NCI-H69 (cell line): ENCODE measurements around the gene UAP1L1.

ENCODE experiments used
- DNase-seq: peaks from one replicate; lab custom pipeline; 2025; lab: John Stamatoyannopoulos, UW

Gene UAP1L1

GRCh38 chr9:137042751-137043727, 34.3 kb upstream of the UAP1L1 start:
- DNase-seq, result no peak

- DNase-seq, result peak; percentile 38
Measured at GRCh38 chr9:137044037-137044436, 33.3 kb upstream of the UAP1L1 start.

- peak; percentile 91 for DNase-seq
Measured at GRCh38 chr9:137044502-137045177, 32.7 kb upstream of the UAP1L1 start.

DNA sequence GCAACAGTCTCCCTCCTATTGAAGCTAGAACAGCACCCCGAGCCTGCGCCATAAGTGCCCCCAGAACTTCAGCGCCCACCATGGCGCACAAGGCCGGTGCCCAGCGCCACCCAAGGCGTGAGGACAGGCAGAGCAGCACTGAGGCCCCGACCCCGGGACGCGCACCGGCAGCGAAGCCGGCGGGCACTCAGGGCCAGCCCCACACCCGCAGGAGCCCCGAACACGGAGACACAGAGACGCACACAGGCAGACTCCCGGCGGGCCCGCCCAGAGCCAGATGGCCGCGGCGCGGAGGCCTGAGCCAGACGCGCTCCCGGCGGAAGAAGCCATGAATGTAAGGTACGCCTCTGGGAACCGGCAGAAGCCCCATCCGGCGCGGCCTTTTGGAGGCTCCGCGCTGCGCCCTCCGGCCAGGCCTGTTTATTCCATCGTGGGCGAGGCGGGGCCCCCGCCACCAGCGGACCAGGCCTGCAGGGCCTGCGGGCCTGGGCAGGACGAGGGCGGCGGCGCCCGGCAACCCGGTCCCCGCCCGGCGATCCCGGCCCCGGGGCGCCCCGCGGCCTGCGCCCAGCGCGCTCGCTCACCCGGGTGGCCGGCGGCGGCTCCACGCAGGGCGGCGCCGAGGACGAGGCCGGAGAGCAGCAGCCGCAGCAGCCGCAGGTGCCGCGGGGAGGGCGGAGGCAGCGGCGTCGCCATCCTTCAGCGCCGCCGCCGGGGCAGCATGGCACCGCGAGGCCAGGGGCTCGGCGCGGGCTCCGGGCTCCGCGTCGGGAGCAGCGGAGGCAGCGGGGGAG, 31.8 kb upstream of the UAP1L1 start:
- DNase-seq, result peak; percentile 82

DNA sequence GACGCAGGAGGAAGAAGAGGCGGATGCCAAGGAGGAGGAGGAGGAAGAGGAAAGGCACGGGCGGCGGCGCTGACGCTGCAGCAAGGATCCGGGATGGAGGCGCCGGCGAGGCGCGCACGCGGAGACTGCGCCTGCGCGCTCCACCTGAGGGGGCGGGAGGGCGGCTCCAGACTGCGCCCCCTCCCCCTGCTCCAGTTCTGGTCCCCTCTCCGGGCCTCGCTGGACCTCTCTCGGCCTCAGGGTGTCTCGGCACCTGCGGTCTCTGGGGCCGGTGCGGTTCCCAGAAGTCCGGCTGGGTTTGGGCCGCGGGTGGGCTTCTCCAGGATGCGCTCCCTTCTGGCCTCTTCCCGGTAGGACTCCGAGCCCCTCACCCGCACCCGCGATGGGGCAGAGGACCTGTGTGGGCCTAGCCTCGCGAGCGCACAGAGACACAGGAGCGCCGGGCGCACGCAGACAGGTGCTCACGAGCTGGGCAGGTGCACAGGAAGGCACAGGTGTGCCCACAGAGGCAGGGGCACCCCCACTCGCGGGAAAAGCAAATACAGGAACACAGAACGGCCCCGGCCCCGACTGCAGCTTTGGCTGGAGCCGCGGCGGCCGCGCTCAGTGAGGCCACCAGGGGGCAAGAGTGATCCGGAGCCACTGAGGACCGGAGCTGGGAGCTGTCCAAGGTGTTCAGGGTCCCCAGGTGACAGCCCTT, 31.1 kb upstream of the UAP1L1 start, which contains the start of gene NPDC1:
Gene NPDC1, minus strand, starts transcription at position 90 of the 700 bp plus-strand sequence. CDS start 188 bp downstream, outside the sequence.
- DNase-seq, result peak; percentile 90

GRCh38 chr9:137048655-137049543, 28.4 kb upstream of the UAP1L1 start:
- peak; percentile 65 for DNase-seq

DNA sequence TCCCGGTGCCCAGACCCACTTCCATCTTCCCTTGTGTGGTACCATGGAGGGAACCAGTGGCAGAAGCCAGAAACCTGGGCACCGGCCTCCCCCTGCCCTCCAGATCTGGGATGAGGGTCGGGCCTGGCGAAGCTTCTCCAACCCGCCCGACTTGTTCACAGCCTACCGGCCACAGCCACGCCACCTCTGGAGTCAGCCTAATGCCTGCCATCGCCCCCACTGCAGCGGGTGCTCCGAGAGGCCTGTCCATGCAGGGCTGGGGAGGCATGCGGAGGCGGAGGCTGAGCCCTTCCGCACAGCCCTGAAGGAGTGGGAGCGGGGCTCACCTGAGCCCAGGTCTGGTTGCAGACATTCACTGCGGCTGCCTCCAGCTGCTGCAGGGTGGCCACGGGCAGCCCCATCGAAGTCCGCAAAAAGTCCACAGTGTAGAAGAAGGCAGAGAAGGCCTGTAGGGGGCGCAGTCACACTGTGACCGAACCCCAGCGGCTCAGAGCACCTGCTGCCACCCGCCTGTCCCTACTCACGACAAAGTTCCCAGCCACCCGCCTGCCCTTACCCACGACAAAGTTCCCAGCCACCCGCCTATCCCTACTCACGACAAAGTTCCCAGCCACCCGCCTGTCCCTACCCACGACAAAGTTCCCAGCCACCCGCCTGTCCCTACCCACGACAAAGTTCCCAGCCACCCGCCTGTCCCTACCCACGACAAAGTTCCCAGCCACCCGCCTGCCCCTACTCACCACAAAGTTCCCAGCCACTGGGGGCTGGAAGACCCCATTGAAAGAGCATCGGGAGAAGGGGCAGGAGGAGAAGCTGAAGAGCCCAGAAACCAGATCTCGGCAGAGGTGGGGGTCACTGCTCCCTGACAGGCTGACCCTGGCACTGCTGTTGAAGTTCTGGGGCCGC, 27.5 kb upstream of the UAP1L1 start:
- DNase-seq, result peak; percentile 76

- DNase-seq, result no peak
Measured at GRCh38 chr9:137050570-137050969, 26.7 kb upstream of the UAP1L1 start.

GRCh38 chr9:137051145-137051724, 26.1 kb upstream of the UAP1L1 start:
- DNase-seq, result no peak

- no peak for DNase-seq
Measured at GRCh38 chr9:137052293-137052692, 25.0 kb upstream of the UAP1L1 start.

GRCh38 chr9:137052998-137053943, 24.0 kb upstream of the UAP1L1 start:
- peak; percentile 74 for DNase-seq

DNA sequence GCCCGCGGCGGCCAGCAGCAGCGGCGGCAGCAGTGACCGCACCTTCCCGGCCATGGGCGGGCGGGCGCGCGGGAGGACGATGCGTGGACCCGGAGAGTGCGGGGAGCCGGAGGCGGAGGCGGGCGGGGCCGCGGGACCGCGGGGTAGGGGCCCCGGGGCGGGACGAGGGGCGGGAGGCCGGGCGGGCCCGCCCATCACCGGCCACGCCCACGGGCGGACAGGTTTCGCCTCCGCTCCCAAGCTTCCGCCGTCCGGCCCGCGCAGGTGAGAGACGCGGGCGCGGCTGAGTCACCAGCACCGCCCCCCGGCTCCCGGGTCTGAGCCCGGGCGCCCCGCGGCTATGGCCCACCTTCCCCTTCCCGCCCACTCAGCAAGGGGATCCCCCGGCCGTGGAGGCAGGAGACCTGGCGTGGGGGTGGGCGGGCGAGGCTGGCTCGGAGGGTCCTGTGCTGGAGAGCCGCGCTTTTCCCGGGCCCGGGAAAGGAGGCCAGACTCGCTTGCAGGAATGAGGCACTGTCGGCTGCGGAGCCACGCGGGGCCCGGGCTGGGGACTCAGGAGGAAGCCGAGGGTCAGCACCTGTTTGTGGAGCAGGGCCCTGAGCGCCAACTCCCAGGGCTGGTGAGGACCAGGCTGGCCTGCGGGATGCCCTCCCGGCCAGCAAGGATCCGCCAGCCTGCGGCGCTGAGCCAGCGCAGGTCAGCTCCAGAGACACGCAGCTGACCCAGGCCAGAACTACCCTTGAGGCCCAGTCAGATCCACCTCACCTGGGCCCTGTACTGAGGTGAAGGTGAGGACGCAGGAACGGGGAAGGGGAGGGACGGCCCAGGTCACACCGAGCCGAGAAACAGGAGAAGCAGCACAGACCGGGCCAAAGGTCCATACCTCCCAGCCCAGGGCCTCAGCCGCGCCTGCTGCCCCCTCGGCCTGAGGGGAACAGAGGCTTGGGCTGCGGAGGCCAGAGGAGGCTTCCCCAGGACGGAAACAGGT, 23.1 kb upstream of the UAP1L1 start, which contains the start of gene ENTPD2:
Gene ENTPD2, minus strand, starts transcription at position 118 of the 988 bp plus-strand sequence. Its CDS starts 64 bp downstream, at position 54.
- DNase-seq, result peak; percentile 90

DNA sequence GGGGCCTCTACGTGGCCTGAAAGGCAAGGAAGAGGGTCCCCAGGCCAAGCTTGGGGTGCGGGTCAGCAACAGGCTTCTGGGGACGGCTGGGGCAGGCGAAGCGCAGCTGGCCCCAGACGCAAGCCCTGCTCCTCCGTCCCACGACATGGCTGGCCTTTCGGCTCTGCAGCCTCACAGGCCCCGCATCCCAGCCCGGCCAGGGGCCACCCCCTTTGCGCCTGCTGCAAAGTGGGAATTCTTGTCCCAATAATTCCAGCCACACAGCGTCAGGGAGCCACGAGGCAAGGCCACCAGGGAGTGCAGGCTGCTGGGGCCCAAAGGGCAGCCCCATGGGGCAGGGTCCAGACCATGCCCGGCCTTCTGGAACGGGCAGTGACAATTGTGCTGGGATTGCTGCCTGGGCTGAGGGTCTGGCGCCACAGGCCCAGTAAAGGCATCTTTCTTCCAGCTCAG, 22.4 kb upstream of the UAP1L1 start:
- DNase-seq, result no peak

- DNase-seq, result peak; percentile 96
Measured at GRCh38 chr9:137055385-137056364, 21.6 kb upstream of the UAP1L1 start.
